AG09309 (cell line): ENCODE data around the gene B3GALT5.

Experiments used
- DNase-seq: peaks from one replicate; pipeline ENCODE4 v3.0.0-alpha.2; 2010; ENCODE audit warnings: low read depth
- H3K4me3 ChIP-seq: 2 replicates; pipeline ENCODE4 v1.5.1; 2011; ENCODE audit warnings: mild to moderate bottlenecking, low read depth, low read length, moderate library complexity; ENCODE audit not compliant: control insufficient read depth
- TF ChIP-seq, protein P1 (sequence below): IDR thresholded peaks from 2 replicates; pipeline ENCODE4 v1.5.1; 2011; ENCODE audit warnings: mild to moderate bottlenecking, low read depth, low read length, inconsistent platforms; ENCODE audit not compliant: insufficient read depth, control insufficient read depth; ENCODE audit errors: missing control alignments

Gene B3GALT5

DNA sequence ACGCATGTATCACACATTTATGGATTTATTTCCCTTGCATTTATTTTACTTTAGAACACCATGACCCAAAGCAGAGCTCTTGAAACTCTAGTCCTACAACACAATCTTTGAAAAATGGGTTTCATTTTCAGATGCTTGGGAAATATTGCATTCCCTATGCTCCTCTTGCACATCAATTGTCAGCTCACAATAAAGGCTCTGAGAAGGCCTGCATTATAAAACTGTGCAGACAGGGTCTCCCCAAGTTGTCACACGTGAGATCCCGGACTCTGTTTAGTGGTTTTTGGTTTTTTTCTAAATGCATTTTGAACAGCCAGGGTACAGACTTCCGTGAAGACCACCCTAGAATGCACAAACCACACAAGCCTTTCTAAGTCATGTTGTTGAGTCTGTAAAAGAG lies 9.9 kb upstream of the B3GALT5 start:
- TF ChIP-seq, protein P1, sequence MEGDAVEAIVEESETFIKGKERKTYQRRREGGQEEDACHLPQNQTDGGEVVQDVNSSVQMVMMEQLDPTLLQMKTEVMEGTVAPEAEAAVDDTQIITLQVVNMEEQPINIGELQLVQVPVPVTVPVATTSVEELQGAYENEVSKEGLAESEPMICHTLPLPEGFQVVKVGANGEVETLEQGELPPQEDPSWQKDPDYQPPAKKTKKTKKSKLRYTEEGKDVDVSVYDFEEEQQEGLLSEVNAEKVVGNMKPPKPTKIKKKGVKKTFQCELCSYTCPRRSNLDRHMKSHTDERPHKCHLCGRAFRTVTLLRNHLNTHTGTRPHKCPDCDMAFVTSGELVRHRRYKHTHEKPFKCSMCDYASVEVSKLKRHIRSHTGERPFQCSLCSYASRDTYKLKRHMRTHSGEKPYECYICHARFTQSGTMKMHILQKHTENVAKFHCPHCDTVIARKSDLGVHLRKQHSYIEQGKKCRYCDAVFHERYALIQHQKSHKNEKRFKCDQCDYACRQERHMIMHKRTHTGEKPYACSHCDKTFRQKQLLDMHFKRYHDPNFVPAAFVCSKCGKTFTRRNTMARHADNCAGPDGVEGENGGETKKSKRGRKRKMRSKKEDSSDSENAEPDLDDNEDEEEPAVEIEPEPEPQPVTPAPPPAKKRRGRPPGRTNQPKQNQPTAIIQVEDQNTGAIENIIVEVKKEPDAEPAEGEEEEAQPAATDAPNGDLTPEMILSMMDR, result no peak
- no peak for DNase-seq
- H3K4me3 ChIP-seq, result no peak overlapping the region

DNA sequence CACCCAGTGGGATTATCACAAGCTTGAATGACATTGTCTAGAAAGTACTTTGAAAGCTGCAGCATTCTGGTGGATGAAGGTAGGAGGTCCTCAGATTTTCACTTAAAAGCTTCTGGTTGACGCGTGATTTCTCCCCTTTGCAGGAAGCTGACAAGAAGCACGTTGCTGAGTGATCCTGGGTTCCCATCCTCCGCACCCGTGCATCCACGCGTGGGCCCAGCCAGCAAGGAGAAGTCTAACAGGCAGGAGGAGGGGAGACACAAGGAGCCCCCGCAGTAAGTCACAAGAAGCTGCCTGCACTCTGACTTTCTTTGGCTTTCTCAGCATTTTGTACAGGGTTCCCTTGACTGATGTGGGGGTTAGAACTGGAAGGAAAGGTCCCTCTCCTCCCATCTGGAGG lies 7.8 kb upstream of the B3GALT5 start:
- no peak for DNase-seq
- TF ChIP-seq, protein P1, result no peak
- H3K4me3 ChIP-seq, result no peak overlapping the region

DNA sequence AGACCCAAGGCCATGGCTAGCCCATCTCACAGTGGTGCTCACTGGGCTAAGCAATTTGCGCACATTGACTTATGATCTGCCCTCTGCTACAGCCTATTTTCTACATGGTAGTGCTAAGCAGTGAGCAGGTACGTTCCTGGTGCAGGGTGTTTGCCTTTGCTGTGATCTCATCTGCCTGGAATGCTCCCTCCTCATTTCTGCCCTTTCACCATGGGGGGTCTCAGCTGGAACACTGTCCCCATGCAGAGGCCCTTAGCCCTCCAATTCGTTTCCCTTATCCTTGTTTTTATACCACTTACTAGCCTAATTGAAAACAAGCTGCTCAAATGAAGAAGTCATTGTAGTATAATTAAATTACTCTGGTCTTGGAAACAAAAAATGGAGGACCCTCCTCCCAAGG lies 2.0 kb upstream of the B3GALT5 start:
- DNase-seq, result no peak
- TF ChIP-seq, protein P1, result no peak
- H3K4me3 ChIP-seq, result no peak overlapping the region

- DNase-seq, result no peak
- TF ChIP-seq, protein P1, result no peak
- H3K4me3 ChIP-seq, result peak overlapping the region; percentile 53
These were observed 1.1 kb upstream of the B3GALT5 start for GRCh38 chr21:39611551-39612190.

- TF ChIP-seq, protein P1, result no peak
- DNase-seq, result no peak
- H3K4me3 ChIP-seq, result peak overlapping the region; percentile 53
These were observed 548 bp downstream of the B3GALT5 start for GRCh38 chr21:39613041-39613934.

- no peak overlapping the region for H3K4me3 ChIP-seq
These were observed 3.6 kb downstream of the B3GALT5 start for GRCh38 chr21:39616211-39616772.

More at GRCh38 chr21:39616211-39616772, 3.6 kb downstream of the B3GALT5 start:
- no peak for DNase-seq
- TF ChIP-seq, protein P1, result no peak
